CMK (cell line): ENCODE results near the gene C19orf25.

Experiments
- DNase-seq: peaks from one replicate; pipeline ENCODE4 v3.0.0-alpha.2; 2010; ENCODE audit warnings: low read depth

Gene C19orf25

GRCh38 chr19:1496714-1497577 is 17.9 kb upstream of the C19orf25 start:
- no peak for DNase-seq

DNA sequence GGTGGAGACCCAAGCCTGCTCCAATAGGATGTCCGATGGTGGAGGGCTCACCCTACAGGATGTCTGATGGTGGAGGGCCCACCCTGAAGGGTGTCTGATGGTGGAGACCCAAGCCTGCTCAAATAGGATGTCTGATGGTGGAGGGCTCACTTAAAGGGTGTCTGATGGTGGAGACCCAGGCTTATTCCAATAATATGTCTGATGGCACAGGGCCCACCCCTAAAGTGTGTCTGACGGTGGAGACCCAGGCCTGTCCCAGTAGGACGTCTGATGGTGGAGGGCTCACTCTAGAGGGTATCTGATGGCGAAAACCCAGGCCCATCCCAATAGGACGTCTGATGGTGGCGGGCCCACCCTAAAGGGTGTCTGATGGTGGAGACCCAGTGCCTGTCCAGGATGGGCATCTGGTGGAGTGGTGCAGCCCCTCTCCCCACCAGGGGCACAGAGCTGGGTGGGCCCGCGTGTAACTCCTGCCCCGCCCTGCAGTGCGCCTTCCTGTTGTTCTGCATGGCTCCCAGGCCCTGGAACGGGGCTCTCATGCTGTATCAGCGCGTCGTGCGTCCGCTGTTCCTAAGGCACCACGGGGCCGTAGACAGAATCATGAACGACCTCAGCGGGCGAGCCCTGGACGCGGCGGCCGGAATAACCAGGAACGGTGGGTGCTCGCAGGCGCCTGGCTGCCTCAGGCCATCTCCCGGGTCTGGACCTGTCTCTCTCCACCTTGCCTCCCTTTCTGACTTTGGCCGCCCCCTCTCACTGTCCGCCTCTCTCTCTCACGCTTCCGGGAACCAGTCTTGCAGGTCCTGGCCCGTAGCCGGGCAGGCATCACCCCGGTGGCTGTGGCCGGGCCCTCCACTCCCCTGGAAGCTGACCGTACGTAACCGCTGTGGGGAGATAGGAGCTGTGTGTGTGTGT is 17.0 kb upstream of the C19orf25 start:
- DNase-seq: no peak

DNA sequence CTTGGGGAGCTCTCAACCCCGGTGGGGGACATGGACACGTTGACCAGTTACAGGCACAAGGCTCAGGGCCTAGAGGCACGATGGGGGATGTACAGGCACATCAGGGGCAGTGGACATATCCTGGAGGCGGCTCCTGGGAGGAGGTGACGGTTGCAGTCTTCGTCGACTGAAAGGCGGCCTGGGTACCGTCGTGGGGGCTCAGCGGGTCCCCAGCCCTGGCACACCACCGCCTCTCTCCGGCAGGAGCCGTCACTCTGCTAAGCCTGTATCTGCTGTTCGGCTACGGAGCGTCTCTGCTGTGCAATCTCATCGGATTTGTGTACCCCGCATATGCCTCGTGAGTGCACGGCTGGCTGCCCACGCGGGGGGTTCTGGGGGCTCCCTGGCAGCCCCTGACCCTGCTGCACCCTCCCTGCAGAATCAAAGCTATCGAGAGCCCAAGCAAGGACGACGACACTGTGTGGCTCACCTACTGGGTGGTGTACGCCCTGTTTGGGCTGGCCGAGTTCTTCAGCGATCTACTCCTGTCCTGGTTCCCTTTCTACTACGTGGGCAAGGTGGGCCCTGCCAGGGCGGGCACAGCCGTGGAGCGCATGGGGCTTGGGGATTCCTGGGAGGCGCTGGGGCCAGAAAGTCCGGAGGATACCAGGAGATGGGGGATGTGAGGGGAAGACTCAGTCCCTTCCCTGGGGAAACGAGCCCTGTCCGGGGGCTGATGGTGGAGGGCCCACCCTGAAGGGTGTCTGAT is 16.2 kb upstream of the C19orf25 start:
- DNase-seq: no peak

DNA sequence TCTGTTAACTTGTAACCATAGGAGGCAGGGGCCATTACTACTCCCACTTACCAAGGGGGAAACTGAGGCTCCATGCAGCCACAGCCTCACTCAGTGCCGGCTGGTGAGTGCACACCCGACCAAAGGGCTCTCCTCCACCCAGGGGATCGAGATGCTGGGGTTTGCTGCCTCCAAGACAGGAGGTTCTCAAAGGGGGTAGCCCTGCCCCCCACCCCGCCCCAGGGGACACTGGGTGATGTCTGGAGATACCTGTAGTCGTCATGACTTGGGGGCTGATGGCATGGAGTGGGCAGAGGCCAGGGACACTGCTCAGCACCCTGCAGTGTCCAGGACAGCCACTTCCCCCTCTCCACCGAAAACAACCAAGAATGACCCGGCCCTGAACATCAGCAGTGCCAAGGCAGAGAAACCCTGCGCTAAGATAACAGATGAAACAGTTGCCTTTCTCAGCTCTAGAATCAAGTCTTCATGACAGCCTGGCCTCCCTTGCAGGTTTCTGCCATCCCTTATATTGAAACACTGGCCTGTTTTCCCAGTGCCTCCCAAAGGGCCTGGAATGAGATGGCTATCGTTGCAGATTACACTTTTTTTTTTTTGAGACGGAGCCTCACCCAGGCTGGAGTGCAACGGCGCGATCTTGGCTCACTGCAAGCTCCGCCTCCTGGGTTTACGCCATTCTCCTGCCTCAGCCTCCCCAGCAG is 15.2 kb upstream of the C19orf25 start:
- DNase-seq: no peak

DNA sequence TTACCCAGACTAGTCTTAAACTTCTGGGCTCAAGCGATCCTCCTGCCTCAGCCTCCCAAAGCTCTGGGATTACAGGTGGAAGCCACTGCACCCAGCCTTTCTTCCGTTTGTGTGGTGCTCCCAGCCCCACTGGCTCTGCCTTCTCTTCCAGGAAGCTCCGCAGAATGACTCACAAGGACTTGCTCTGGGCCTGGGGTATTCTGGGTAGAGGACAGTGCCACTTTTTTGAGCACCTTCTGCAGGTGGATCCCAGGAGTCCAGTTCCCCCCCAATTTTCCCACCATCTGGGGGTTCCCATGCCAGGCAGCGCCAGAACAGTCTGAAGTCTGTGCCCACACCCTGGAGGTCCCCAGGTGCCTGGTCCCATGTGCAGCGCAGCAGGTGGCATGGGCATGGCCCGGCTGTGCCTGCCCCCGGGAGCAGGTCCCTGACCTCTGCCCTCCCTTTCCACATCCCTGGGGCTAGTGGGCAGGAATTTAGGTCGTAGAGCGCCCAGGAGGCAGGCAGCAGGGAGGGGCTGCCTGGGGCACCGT is 13.5 kb upstream of the C19orf25 start:
- DNase-seq: no peak

- DNase-seq: no peak
Observed at GRCh38 chr19:1491849-1492170, 12.8 kb upstream of the C19orf25 start.

- DNase-seq: no peak
Observed at GRCh38 chr19:1491114-1491848, 12.3 kb upstream of the C19orf25 start, which contains the start of gene REEP6. TSS of gene REEP6 (plus strand) at chr19:1491181. CDS start at chr19:1491270, 89 bp downstream.

DNA sequence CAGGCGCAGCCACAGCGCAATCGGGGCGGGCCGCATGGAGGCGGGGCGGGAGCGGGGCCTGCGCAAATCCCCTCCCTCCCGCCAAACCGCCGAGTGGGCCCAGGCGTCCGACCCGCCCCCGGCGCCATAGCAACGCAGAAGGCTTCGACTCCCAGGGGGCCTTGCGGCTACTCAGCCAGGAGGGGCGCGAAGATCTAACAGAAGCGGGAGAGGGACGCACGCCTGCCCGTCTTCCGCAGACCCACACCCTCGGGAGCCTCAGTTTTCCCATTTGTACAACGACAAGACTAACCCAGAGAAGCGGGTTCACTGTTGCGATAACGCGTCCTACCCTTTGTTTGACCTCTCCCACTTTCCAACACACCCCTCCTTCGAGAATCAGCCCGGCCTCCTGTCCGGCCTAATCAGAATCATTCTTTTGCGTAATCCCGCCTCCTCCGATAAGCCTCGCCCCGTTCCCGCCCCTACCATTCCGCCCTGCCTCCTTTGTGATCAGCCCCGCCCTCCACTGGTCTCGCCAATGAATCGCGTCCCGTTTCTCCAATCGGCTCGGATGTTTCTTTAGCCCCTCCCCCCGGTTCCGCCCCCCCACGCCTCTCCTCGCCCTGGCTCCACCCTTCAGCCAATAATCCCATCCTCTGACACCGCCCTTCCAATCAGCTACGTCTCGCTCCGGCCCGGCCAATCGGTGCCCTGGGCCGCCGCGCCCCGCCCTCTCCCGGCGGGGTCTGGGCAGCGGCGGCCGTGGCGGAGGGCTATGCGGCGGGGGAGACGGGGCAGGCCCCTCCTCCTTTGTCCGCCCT is 11.5 kb upstream of the C19orf25 start, which contains the start of gene PCSK4:
TSS of gene PCSK4 (minus strand) at position 40 of the 803 bp plus-strand sequence. CDS start at position 36, 4 bp downstream.
- peak; percentile 96 for DNase-seq

DNA sequence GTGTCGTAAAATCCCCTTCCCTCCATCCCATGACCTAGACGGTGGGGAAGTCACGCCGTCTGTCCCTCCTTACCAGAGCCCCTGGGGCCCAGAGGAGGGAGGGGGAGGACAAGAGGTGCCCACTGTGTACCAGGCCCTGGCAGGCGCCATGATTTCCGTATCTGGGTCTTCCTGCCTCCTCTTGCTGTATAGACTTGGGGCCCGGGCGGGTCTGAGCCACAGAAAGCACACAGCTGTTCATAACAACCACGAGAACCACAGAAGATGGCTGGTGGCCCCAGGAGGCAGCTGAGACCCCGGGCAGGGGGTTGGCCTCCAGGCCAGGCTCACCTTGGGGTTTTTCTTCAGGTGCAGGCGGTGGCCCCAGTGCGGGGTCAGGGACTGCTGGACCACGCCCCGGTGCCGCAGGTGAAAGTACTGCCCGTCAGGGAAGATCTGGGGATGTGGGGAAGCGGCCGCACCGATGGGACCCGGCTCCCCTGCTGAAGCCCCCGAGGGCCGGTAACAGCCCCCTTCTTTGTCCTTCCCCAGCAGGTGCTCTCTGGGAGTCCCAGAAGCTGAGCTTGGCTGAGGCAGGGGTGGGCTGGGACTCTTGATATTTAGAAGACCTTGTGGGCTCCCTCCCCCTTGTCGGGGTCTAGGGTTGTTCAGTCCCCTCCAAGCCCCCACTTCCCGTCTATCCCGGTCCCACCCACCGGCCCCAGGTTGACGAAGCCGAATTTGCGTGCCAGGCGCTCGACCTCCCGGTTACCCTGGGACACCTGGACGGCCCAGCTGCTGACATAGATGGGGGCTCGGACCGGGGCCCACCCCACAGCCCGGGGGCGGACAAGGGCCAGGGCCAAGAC is 10.7 kb upstream of the C19orf25 start:
- DNase-seq: no peak

- no peak for DNase-seq
Observed at GRCh38 chr19:1488282-1488601, 9.2 kb upstream of the C19orf25 start.

DNA sequence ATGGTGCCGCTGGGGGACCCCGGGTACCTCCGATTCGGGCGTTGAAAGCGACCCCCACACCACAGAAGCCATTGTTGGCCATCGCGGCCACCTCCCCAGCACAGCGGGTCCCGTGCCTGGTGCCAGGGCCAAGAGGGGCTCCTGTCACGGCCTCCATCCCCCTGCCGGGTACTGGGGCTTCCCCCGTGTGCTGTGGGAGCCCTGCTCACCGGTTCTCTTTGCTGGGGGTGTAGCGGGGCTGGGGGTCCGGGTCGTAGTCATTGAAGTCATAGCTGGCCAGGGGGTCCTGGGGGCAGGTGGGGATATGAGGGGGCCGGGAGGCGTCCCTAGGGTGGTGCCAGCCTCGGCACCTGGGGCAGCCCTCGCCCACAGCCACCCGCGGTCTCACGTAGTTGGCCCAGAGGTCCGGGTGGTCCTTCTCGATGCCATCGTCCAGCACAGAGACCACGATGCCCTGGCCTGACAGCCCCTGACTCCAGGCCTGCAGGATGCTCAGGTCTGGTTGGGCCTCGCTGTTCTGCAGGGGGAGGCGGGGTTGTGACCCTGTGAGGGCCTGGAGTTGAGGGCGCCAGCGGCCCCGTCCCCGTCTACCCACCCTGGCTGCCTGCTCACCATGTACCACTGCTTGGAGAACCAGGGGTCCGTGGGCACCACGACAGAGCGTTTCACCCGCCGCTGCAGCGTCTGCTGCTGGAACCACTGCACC is 8.7 kb upstream of the C19orf25 start:
- DNase-seq: no peak

DNA sequence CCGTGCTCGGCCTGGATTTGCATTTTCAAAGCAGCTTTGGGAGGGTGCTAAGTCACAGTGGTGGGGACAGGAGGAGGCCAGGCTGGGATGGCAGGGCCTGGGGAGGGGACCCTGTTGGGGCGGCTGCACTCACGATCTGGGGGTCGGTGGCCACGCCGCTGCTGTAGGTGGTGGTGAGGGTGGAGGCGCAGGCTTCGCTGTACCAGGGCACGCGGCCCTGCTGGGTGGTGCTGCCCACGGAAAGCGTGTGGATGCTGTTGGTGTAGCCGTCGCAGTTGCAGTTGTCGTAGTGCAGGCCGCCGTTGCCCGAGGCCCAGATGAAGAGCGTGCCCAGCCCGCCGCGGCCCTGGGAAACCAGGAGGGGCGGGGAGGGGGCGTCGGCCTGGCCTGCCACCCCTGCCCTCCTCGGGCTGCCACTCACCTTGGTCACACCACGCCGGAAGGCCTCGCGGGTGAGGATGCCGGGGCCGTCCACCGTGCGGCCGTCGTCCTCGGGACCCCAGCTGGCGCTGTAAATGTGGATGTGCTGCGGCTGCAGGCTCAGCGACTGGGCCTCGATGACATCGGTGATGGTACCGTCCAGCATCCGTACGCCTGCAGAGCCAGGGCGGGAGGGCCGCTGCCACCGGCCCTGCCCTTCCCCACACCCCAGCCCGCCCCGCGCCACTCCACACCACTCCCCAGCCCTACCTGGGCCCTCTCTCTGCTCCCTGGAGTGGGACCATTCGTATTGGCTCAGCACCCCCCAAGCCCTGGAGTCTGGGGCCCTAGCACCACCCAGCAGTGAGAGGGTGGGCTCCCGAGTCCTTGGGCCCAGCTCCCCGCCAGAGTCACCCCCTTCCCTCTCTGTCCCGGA is 7.9 kb upstream of the C19orf25 start:
- no peak for DNase-seq

- no peak for DNase-seq
Observed at GRCh38 chr19:1483979-1484428, 5.0 kb upstream of the C19orf25 start.

DNA sequence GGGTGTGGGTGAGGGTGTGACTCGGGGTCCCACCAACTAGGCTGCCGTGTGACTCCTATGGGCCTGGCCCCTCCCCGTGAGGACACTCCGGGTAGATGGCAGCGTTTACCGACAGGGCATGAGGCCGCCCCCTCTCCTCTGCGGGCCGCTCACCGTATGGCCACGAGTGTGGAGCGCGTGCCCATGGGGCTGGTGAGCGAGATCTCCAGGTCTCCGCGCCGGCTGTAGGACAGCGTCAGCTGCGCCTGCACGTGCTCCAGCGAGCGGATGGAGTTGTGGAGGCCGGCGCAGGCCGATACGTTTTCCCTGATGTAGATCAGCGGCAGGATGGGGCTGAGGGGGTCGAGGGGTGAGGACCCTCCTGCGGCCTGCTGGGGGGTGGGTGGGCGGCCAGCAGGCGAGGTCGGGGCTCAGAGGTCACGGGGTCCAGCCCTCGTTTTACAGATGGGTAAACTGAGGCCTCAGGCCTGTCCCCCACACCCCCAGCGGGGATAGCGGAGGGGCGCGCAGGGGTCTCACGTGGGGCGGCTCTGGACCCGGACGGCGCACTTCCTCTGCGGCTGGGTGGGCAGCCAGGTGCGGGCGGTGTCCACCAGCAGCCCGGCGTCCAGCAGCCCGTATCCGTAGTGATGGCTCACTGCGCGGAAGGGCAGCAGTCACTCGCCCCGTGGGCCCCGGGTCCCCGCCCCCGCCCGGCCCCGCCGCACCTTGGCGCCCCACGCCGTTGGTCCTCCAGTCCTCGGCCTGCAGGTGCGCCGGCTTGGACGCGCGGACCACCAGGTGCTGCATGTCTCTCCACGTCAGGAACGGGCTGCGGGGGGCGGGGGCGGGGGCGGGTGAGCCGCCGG is 4.3 kb upstream of the C19orf25 start:
- DNase-seq: no peak

- no peak for DNase-seq
Observed at GRCh38 chr19:1482361-1483130, 3.5 kb upstream of the C19orf25 start.
